T-cell (primary cell): ENCODE results near the gene SUGCT. TPM values are rescaled to one million over a fixed set of nuclear protein-coding genes. Genes with fewer than 3 reads are reported as not detected.

Experiments used
- ATAC-seq, 4 experiments: fragments of 200-7000 bp in 3 of 4; fragments of 150-1000 bp in 1 of 4; cut with Tn5 transposase; replicated peaks in 1 of 4; 1 replicate in 3 of 4; 2 replicates in 1 of 4; pipeline ENCODE4 v1.10.0; 2021; ENCODE audit warnings: moderate library complexity in 3 of 4, mild to moderate bottlenecking in 2 of 4, moderate number of reproducible peaks in 1 of 4
- CTCF ChIA-PET, 2 donors: fragments of 300-600 bp; sonication (Branson Sonifier 250); formaldehyde crosslinking; loops; one replicate each; lab custom pipeline; 2022; ENCODE audit warnings: antibody characterized with exemption in 2 of 2; lab: Charles Lee
- POLR2A ChIA-PET, 2 donors: fragments of 300-600 bp; sonication (Branson Sonifier 250); formaldehyde crosslinking; loops; one replicate each; lab custom pipeline; 2022; ENCODE audit warnings: antibody characterized with exemption in 2 of 2; lab: Charles Lee
- DNase-seq, 35 experiments: peaks; one replicate each; pipeline versions ENCODE4 v3.0.0 to v3.0.0-alpha.2; 2013 to 2023
- H3K27ac ChIP-seq: one replicate; pipeline ENCODE4 v1.5.1; 2013; ENCODE audit warnings: low read length
- H3K27me3 ChIP-seq, 2 experiments: replicated peaks in 1 of 2; 1 replicate in 1 of 2; 2 replicates in 1 of 2; pipeline versions ENCODE4 v1.6.1 to v1.7.0; 2013; ENCODE audit warnings: low read length in 1 of 2, mixed read lengths in 1 of 2; ENCODE audit not compliant: control insufficient read depth in 2 of 2, insufficient read depth in 2 of 2; ENCODE audit errors: extremely low read depth in 1 of 2
- H3K36me3 ChIP-seq, 2 donors: 1 replicate in 1 of 2; 2 replicates in 1 of 2; pipeline versions ENCODE4 v1.6.1 to v1.7.0; 2013; ENCODE audit warnings: low read length in 1 of 2; ENCODE audit not compliant: control insufficient read depth in 2 of 2, insufficient read depth in 1 of 2; ENCODE audit errors: extremely low read depth in 1 of 2
- H3K4me1 ChIP-seq, 2 experiments: 1 replicate in 1 of 2; 2 replicates in 1 of 2; pipeline versions ENCODE4 v1.6.1 to v1.7.0; 2013; ENCODE audit warnings: low read length in 2 of 2, mixed read lengths in 1 of 2; ENCODE audit not compliant: insufficient read depth in 2 of 2, control insufficient read depth in 1 of 2; ENCODE audit errors: extremely low read depth in 1 of 2
- H3K4me3 ChIP-seq, 2 donors: 1 replicate in 1 of 2; 2 replicates in 1 of 2; pipeline versions ENCODE4 v1.5.1 to v1.7.0; 2013; ENCODE audit warnings: mild to moderate bottlenecking in 2 of 2, low read length in 1 of 2, moderate library complexity in 1 of 2; ENCODE audit not compliant: control insufficient read depth in 1 of 2; ENCODE audit errors: extremely low read depth in 1 of 2
- H3K9me3 ChIP-seq: 2 replicates; pipeline ENCODE4 v1.7.0; 2013
- H3K27ac Mint-ChIP-seq, 2 donors: one replicate each; pipeline ENCODE4 v1.8.0; 2020 to 2021; ENCODE audit warnings: mild to moderate bottlenecking in 2 of 2, mixed read lengths in 2 of 2
- H3K27me3 Mint-ChIP-seq, 2 donors: one replicate each; pipeline ENCODE4 v1.8.0; 2021 to 2022; ENCODE audit warnings: mixed read lengths in 2 of 2
- H3K36me3 Mint-ChIP-seq: one replicate; pipeline ENCODE4 v1.8.0; 2021; ENCODE audit warnings: mixed read lengths
- H3K4me1 Mint-ChIP-seq, 3 donors: one replicate each; pipeline ENCODE4 v1.8.0; 2020 to 2022; ENCODE audit warnings: mixed read lengths in 3 of 3, mild to moderate bottlenecking in 1 of 3
- H3K4me3 Mint-ChIP-seq, 3 donors: one replicate each; pipeline ENCODE4 v1.8.0; 2020 to 2022; ENCODE audit warnings: mild to moderate bottlenecking in 3 of 3, mixed read lengths in 3 of 3, moderate library complexity in 3 of 3
- H3K9me3 Mint-ChIP-seq, 3 donors: one replicate each; pipeline ENCODE4 v1.8.0; 2020 to 2022; ENCODE audit warnings: mixed read lengths in 3 of 3
- WGBS: methylation state at CpG from one replicate; pipeline ENCODE4 v1.1.5; 2013; ENCODE audit warnings: missing lambda C conversion rate; ENCODE audit not compliant: insufficient coverage; 5-methylcytosine and 5-hydroxymethylcytosine counted together
- total RNA-seq, 35 experiments: library from RNA in 6 of 35; stranded (reverse) in 6 of 35; fragments of 120-200 nt in 1 of 35; gene quantifications; one replicate each; pipeline versions ENCODE4 v1.2.1 to v1.2.4 and lab custom pipeline; 2013 to 2026

The SUGCT gene
- total RNA-seq, 5 donors from 2014 or later (not counting 1 experiment from before 2014, with no cell fraction given), result 1.3 to 3.1 (median 2.3) TPM

GRCh38 chr7:40584667-40585433 is 450.0 kb downstream of the SUGCT start:
- Histone ChIP-seq H3K4me1 (no peaks in the 10 kb centered on the region), H3K27ac (no peak overlapping the region), H3K27me3 (no peaks in the 10 kb centered on the region), H3K36me3 (no peaks in the 10 kb centered on the region), H3K4me3 (no peak overlapping the region), H3K9me3 (no peaks in the 10 kb centered on the region)
- no peaks in the 10 kb centered on the region for H3K36me3 Mint-ChIP-seq
- ChIA-PET CTCF (interaction anchor here in 1 of 2 donors (0.5 kb wide), 1 partner anchor 97 kb away, joined by 3 read pairs; no protein-coding TSS in a partner anchor), POLR2A (no interaction called here)
- H3K4me1 Mint-ChIP-seq, result no peaks in the 10 kb centered on the region
- no peaks in the 10 kb centered on the region for H3K27me3 Mint-ChIP-seq
- ATAC-seq (no peak), DNase-seq (no peak)
- H3K27ac Mint-ChIP-seq, result no peak overlapping the region
- H3K4me3 Mint-ChIP-seq, result no peak overlapping the region
- 0% methylated on average over 1 of the region's 4 CpGs for WGBS
- peaks cover 0 to under 1% (median under 1%) of the 10 kb centered on the region in 3 donors for H3K9me3 Mint-ChIP-seq

GRCh38 chr7:40586197-40586596 is 451.4 kb downstream of the SUGCT start:
- Histone ChIP-seq H3K4me1 (no peaks in the 10 kb centered on the region), H3K9me3 (no peaks in the 10 kb centered on the region), H3K36me3 (no peaks in the 10 kb centered on the region), H3K27ac (no peak overlapping the region), H3K27me3 (no peaks in the 10 kb centered on the region), H3K4me3 (no peak overlapping the region)
- Mint-ChIP-seq H3K27me3 (no peaks in the 10 kb centered on the region), H3K4me3 (no peak overlapping the region), H3K36me3 (no peaks in the 10 kb centered on the region), H3K4me1 (no peaks in the 10 kb centered on the region), H3K27ac (no peak overlapping the region), H3K9me3 (peaks cover 0 to 5% (median 2%) of the 10 kb centered on the region in 3 donors)
- POLR2A ChIA-PET, result no interaction called here
- CTCF ChIA-PET, result no interaction called here
- DNase-seq (no peak), ATAC-seq (no peak)
- no CpG with 5 or more reads among the region's 1 CpG for WGBS

GRCh38 chr7:40587419-40587818 is 452.6 kb downstream of the SUGCT start:
- ChIA-PET CTCF (interaction anchor here in 1 of 2 donors (0.9 kb wide), 1 partner anchor 8 kb away, joined by 3 read pairs; no protein-coding TSS in a partner anchor), POLR2A (no interaction called here)
- no peak overlapping the region for H3K27ac Mint-ChIP-seq
- H3K27me3 Mint-ChIP-seq, result no peaks in the 10 kb centered on the region
- H3K9me3 Mint-ChIP-seq, result peaks cover 0 to 5% (median 5%) of the 10 kb centered on the region in 3 donors
- DNase-seq (no peak), ATAC-seq (no peak)
- no peaks in the 10 kb centered on the region for H3K9me3 ChIP-seq
- no peaks in the 10 kb centered on the region for H3K36me3 Mint-ChIP-seq
- H3K4me1 Mint-ChIP-seq, result no peaks in the 10 kb centered on the region
- H3K27ac ChIP-seq, result no peak overlapping the region
- H3K27me3 ChIP-seq, result no peaks in the 10 kb centered on the region
- no peaks in the 10 kb centered on the region for H3K4me1 ChIP-seq
- no peak overlapping the region for H3K4me3 ChIP-seq
- H3K36me3 ChIP-seq, result no peaks in the 10 kb centered on the region
- H3K4me3 Mint-ChIP-seq, result no peak overlapping the region

- H3K4me3 Mint-ChIP-seq, result no peak overlapping the region
These were observed 460.3 kb downstream of the SUGCT start for GRCh38 chr7:40595129-40595528.

GRCh38 chr7:40595832-40596231 is 461.0 kb downstream of the SUGCT start:
- Mint-ChIP-seq H3K36me3 (no peaks in the 10 kb centered on the region), H3K27ac (no peak overlapping the region), H3K4me3 (no peak overlapping the region), H3K27me3 (no peaks in the 10 kb centered on the region), H3K9me3 (peaks cover 0 to 9% (median 7%) of the 10 kb centered on the region in 3 donors), H3K4me1 (peaks cover 12 to 16% (median 13%) of the 10 kb centered on the region in 3 donors)
- Histone ChIP-seq H3K27ac (no peak overlapping the region), H3K9me3 (no peaks in the 10 kb centered on the region), H3K4me3 (no peak overlapping the region), H3K4me1 (peaks cover 0 to 13% of the 10 kb centered on the region in 2 experiments), H3K36me3 (no peaks in the 10 kb centered on the region), H3K27me3 (no peaks in the 10 kb centered on the region)
- ATAC-seq (no peak), DNase-seq (no peak)
- ChIA-PET CTCF (interaction anchor here in 1 of 2 donors (0.6 kb wide), 1 partner anchor 8 kb away, joined by 3 read pairs; no protein-coding TSS in a partner anchor), POLR2A (no interaction called here)
- no CpG with 5 or more reads among the region's 2 CpGs for WGBS

More at GRCh38 chr7:40595129-40595528, 460.3 kb downstream of the SUGCT start:
- no peaks in the 10 kb centered on the region for H3K36me3 ChIP-seq
- peaks cover 0 to 10% of the 10 kb centered on the region in 2 experiments for H3K4me1 ChIP-seq
- no peaks in the 10 kb centered on the region for H3K27me3 Mint-ChIP-seq
- no peaks in the 10 kb centered on the region for H3K9me3 ChIP-seq
- POLR2A ChIA-PET, result no interaction called here
- no peak for ATAC-seq
- H3K27ac ChIP-seq, result no peak overlapping the region
- no peaks in the 10 kb centered on the region for H3K36me3 Mint-ChIP-seq
- no peak overlapping the region for H3K27ac Mint-ChIP-seq
- DNase-seq, result no peak
- CTCF ChIA-PET, result no interaction called here
- peaks cover 1 to 9% (median 7%) of the 10 kb centered on the region in 3 donors for H3K9me3 Mint-ChIP-seq
- WGBS, result no CpG with 5 or more reads among the region's 6 CpGs
- H3K4me1 Mint-ChIP-seq, result peaks cover 12 to 15% (median 13%) of the 10 kb centered on the region in 3 donors
- no peak overlapping the region for H3K4me3 ChIP-seq
- no peaks in the 10 kb centered on the region for H3K27me3 ChIP-seq

- Mint-ChIP-seq H3K27me3 (peaks cover 0 to under 1% of the 10 kb centered on the region in 2 donors), H3K4me1 (peaks cover 12 to 16% (median 13%) of the 10 kb centered on the region in 3 donors), H3K4me3 (no peak overlapping the region), H3K36me3 (no peaks in the 10 kb centered on the region), H3K9me3 (peaks cover 0 to 9% (median 4%) of the 10 kb centered on the region in 3 donors), H3K27ac (no peak overlapping the region)
- Histone ChIP-seq H3K27me3 (no peaks in the 10 kb centered on the region), H3K27ac (no peak overlapping the region), H3K4me1 (peaks cover 0 to 13% of the 10 kb centered on the region in 2 experiments), H3K36me3 (no peaks in the 10 kb centered on the region), H3K4me3 (no peak overlapping the region), H3K9me3 (no peaks in the 10 kb centered on the region)
- ATAC-seq (no peak), DNase-seq (no peak)
- CTCF ChIA-PET, result no interaction called here
- POLR2A ChIA-PET, result no interaction called here
These were observed 462.7 kb downstream of the SUGCT start for GRCh38 chr7:40597517-40597916.
